Left ventricle myocardium inferior (tissue), 1 donor: ENCODE results near the gene HSPA13. TPM values are rescaled to one million over a fixed set of nuclear protein-coding genes. Genes with fewer than 3 reads are reported as not detected.

Source experiments
- DNase-seq: peaks from one replicate; pipeline ENCODE4 v3.0.0-alpha.2; 2020
- H3K27ac ChIP-seq: fragments of 200-600 bp; replicated peaks from 2 replicates; pipeline ENCODE4 v1.8.0; 2021
- H3K27me3 ChIP-seq: fragments of 200-600 bp; 2 replicates; pipeline ENCODE4 v1.8.0; 2021; ENCODE audit warnings: low read depth
- H3K36me3 ChIP-seq: fragments of 200-600 bp; 2 replicates; pipeline ENCODE4 v1.8.0; 2021
- H3K4me1 ChIP-seq: fragments of 200-600 bp; 2 replicates; pipeline ENCODE4 v1.8.0; 2021
- H3K4me3 ChIP-seq: fragments of 200-600 bp; 2 replicates; pipeline ENCODE4 v1.8.0; 2021; ENCODE audit warnings: mild to moderate bottlenecking, moderate library complexity
- H3K9me3 ChIP-seq: fragments of 200-600 bp; replicated peaks from 2 replicates; pipeline ENCODE4 v1.8.0; 2021
- CTCF ChIP-seq: fragments of 200-600 bp; IDR thresholded peaks from 2 replicates; pipeline ENCODE4 v1.8.0; 2021; ENCODE audit warnings: antibody characterized with exemption, mild to moderate bottlenecking, borderline replicate concordance
- intact Hi-C: fragments of 100-400 bp; cut with micrococcal nuclease; formaldehyde crosslinking; loops from one replicate; pipeline ENCODE4 v1.11.0; 2022
- total RNA-seq: library from RNA; stranded (reverse); fragmentation: NEBNext Ultra II Directional; extraction: Animal tissue kit (Norgen Biotek cat#: 25700); gene quantifications from one replicate; pipeline ENCODE4 v1.2.1, GENCODE V29; 2021
- donor health status: DM: no; HTN: yes; CAD: no; lungs with severe emphysema.

Gene HSPA13
- total RNA-seq, 1 donor from 2014 or later: 14.6 TPM

DNA sequence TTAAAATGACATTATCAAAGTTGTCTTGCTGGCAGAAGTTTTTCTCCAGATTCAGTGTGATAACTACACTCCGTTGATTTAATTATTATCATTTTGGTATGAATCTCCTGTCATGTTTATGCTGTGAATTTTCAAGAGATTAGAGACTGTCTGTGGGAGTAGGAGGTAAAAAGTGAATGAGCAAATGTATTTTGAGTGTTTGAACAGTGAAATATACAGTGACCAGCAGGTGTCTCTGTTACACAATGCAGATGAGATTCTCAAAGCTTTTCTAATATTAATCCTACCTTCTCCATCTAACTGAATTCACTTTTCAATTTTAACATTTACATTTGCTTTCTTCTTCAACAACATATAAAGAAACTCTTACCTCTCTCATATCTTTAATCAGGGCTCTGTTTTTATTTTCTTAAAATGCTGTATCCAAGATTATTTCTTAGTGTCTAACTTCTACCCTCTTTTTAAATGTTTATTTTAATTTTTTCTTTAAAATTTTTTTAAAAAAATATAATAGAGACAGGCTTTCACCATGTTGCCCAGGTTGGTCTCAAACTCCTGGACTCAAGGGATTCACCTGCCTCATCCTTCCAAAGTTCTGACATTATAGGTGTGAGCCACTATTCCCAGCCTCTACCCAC lies 20.9 kb upstream of the HSPA13 start:
- Histone ChIP-seq H3K36me3 (no peaks in the 10 kb centered on the region), H3K27ac (no peak overlapping the region), H3K4me3 (no peak overlapping the region), H3K9me3 (peaks cover 5% of the 10 kb centered on the region), H3K27me3 (no peaks in the 10 kb centered on the region), H3K4me1 (no peaks in the 10 kb centered on the region)
- peak; percentile 68 for TF ChIP-seq CTCF
- DNase-seq: no peak
- intact Hi-C loops: loop anchor here (10.0 kb wide), 1 partner anchor 1191 kb away; no protein-coding TSS in a partner anchor

DNA sequence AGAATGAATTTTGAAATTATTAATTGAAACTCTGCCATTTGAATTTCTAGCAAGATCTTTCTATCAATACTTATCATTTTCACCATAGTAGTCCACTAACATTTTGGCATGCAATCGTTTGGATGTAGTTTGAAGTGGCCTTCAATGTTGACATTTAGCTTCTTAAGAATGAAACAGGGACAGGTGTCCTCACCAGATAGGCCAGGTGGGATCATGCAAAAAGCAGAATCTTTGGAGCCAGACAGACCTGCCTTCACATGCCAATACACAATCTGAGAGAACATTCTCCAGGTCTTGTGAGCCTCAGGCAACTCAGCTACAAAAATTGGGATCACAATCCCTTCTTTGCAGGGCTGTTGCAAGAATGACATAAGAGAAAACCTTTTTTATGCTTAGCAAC lies 18.3 kb upstream of the HSPA13 start:
- no peak for DNase-seq
- no peaks in the 10 kb centered on the region for H3K4me1 ChIP-seq
- no peaks in the 10 kb centered on the region for H3K27me3 ChIP-seq
- no peaks in the 10 kb centered on the region for H3K9me3 ChIP-seq
- TF ChIP-seq CTCF: no peak
- intact Hi-C loops: loop anchor here (10.0 kb wide), 1 partner anchor 1194 kb away; no protein-coding TSS in a partner anchor
- no peak overlapping the region for H3K27ac ChIP-seq
- no peak overlapping the region for H3K4me3 ChIP-seq
- H3K36me3 ChIP-seq: no peaks in the 10 kb centered on the region

DNA sequence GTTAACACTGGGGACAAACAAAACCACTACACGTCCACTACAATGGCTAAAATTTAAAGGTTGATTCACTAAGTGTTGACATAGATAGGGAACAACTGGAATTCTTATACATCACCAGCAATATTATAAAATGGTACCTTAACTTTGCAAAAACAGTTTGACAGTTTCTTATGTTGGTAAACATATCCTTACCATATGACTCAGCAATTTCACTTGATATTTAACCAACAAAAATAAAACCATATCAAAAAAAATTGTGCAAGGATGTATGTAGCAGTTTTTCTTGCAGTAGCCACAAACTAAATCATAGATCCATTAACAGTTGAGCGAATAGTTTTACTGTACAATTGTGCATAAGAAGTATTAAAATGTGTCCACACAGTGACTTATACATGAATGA lies 5.3 kb upstream of the HSPA13 start:
- no peak for TF ChIP-seq CTCF
- intact Hi-C loops: no loop called here
- no peaks in the 10 kb centered on the region for H3K27me3 ChIP-seq
- no peak for DNase-seq
- H3K9me3 ChIP-seq: no peaks in the 10 kb centered on the region
- H3K27ac ChIP-seq: no peak overlapping the region
- H3K4me3 ChIP-seq: no peak overlapping the region
- peaks cover 10% of the 10 kb centered on the region for H3K4me1 ChIP-seq
- no peaks in the 10 kb centered on the region for H3K36me3 ChIP-seq

DNA sequence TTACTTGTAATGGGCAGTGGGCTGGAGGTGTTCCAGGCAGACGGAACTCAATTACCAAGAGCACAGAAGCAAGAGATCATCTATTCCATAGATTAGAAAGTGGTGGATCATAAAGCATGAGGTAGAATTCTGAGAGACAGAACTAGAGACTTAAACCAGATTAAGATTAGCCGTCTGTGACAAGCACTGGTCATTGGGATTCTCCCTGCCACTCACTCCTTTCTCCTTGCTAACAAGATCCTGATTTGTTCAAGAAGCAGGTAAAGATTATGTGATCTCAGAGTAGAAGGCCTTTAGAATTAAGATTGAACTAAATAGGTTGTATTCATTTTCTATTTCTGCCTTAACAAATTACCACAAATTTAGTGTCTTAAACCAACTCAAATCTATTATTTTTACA lies 1.5 kb upstream of the HSPA13 start:
- H3K36me3 ChIP-seq: peaks cover 5% of the 10 kb centered on the region
- H3K27ac ChIP-seq: peak overlapping the region; percentile 91
- peak overlapping the region; percentile 89 for H3K4me3 ChIP-seq
- no peaks in the 10 kb centered on the region for H3K9me3 ChIP-seq
- TF ChIP-seq CTCF: no peak
- intact Hi-C loops: no loop called here
- peaks cover 45% of the 10 kb centered on the region for H3K4me1 ChIP-seq
- no peak for DNase-seq
- H3K27me3 ChIP-seq: no peaks in the 10 kb centered on the region

GRCh38 chr21:14383596-14384180 lies 742 bp upstream of the HSPA13 start:
- Histone ChIP-seq H3K27me3 (no peaks in the 10 kb centered on the region), H3K4me3 (peak overlapping the region; percentile 89), H3K4me1 (peaks cover 49% of the 10 kb centered on the region), H3K9me3 (no peaks in the 10 kb centered on the region), H3K36me3 (peaks cover 8% of the 10 kb centered on the region), H3K27ac (peak overlapping the region; percentile 91)
- no peak for TF ChIP-seq CTCF
- intact Hi-C loops: no loop called here
- no peak for DNase-seq
